ENCODE data around the gene PHOSPHO1.

GRCh38 chr17:49280061-49280460, 49.5 kb upstream of the PHOSPHO1 start:
- TF ChIP-seq CTCF (IDR thresholded peaks at IDR 0.05) = no peak
- no peak for TF ChIP-seq POLR2A (IDR thresholded peaks at IDR 0.05)

All from thyroid gland (tissue), 4 donors.